SK-N-MC (cell line): ENCODE data around the gene SLC1A5.

Experiments
- DNase-seq: peaks from one replicate; pipeline ENCODE4 v3.0.0-alpha.2; 2011; ENCODE audit warnings: low read depth, low spot score
- H3K27ac ChIP-seq: fragments of 200-600 bp; sonication (generic); 2 replicates; pipeline ENCODE4 v1.5.1; 2016; ENCODE audit warnings: mixed run types
- H3K36me3 ChIP-seq: fragments of 200-600 bp; sonication (generic); 2 replicates; pipeline ENCODE4 v1.6.1; 2017; ENCODE audit warnings: antibody characterized with exemption, low read length, mixed read lengths; ENCODE audit not compliant: insufficient read depth
- H3K4me3 ChIP-seq: fragments of 200-600 bp; sonication (generic); 2 replicates; pipeline ENCODE4 v1.5.1; 2016
- H3K9ac ChIP-seq: fragments of 200-600 bp; sonication (generic); 2 replicates; pipeline ENCODE4 v1.8.0; 2017; ENCODE audit warnings: mixed run types, mixed read lengths; ENCODE audit not compliant: insufficient read length
- H3K9me3 ChIP-seq: fragments of 200-600 bp; sonication (generic); 2 replicates; pipeline ENCODE4 v1.6.1; 2017; ENCODE audit warnings: low read depth, mild to moderate bottlenecking, antibody characterized with exemption, low read length, moderate library complexity, mixed read lengths
- EZH2 ChIP-seq: fragments of 200-600 bp; sonication (generic); IDR thresholded peaks from one replicate; pipeline ENCODE4 v1.6.1; 2017; ENCODE audit warnings: antibody characterized with exemption
- FOXP2 ChIP-seq: optimal IDR thresholded peaks from 2 replicates; pipeline ENCODE3; 2011; ENCODE audit warnings: mild to moderate bottlenecking, moderate library complexity; ENCODE audit not compliant: insufficient read depth; ENCODE audit errors: extremely low read length, control extremely low read depth
- POLR2AphosphoS5 ChIP-seq: IDR thresholded peaks from 2 replicates; pipeline ENCODE4 v1.6.1; 2012; ENCODE audit warnings: mild to moderate bottlenecking, low read depth, low read length, borderline replicate concordance

The SLC1A5 gene

DNA sequence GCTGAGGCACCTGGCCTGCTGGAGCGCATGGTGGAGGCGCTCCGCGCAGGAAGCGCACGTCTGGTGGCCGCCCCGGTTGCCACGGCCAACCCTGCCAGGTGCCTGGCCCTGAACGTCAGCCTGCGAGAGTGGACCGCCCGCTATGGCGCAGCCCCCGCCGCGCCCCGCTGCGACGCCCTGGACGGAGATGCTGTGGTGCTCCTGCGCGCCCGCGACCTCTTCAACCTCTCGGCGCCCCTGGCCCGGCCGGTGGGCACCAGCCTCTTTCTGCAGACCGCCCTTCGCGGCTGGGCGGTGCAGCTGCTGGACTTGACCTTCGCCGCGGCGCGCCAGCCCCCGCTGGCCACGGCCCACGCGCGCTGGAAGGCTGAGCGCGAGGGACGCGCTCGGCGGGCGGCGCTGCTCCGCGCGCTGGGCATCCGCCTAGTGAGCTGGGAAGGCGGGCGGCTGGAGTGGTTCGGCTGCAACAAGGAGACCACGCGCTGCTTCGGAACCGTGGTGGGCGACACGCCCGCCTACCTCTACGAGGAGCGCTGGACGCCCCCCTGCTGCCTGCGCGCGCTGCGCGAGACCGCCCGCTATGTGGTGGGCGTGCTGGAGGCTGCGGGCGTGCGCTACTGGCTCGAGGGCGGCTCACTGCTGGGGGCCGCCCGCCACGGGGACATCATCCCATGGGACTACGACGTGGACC, 32.4 kb downstream of the SLC1A5 start:
- TF ChIP-seq POLR2AphosphoS5 (no peak), EZH2 (no peak), FOXP2 (no peak)
- Histone ChIP-seq H3K4me3 (no peak overlapping the region), H3K9ac (no peak overlapping the region), H3K36me3 (no peaks in the 10 kb centered on the region), H3K27ac (no peak overlapping the region), H3K9me3 (no peaks in the 10 kb centered on the region)
- DNase-seq, result no peak

DNA sequence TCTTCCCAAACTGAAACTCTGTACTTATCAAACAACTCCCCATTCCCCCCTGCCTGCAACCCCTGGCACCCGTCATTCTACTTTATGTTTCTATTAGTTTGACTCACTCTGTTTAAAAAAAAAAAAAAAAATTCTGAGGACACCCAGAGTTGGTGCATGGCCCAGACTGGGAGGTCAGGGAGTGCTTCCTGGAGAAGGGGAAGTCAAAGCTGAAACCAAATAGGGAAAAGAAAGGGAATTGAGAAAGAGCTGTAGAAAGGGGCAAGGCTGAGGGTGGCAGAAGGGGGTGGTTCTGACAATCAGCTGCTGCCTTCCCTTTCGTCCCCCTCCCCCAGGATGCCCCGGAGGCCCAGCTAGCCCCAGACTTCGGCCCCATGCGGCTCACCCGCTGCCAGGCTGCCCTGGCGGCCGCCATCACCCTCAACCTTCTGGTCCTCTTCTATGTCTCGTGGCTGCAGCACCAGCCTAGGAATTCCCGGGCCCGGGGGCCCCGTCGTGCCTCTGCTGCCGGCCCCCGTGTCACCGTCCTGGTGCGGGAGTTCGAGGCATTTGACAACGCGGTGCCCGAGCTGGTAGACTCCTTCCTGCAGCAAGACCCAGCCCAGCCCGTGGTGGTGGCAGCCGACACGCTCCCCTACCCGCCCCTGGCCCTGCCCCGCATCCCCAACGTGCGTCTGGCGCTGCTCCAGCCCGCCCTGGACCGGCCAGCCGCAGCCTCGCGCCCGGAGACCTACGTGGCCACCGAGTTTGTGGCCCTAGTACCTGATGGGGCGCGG, 33.1 kb downstream of the SLC1A5 start:
- no peak overlapping the region for H3K9ac ChIP-seq
- H3K4me3 ChIP-seq, result no peak overlapping the region
- DNase-seq, result no peak
- H3K9me3 ChIP-seq, result no peaks in the 10 kb centered on the region
- TF ChIP-seq POLR2AphosphoS5, result no peak
- TF ChIP-seq FOXP2, result no peak
- H3K27ac ChIP-seq, result no peak overlapping the region
- H3K36me3 ChIP-seq, result no peaks in the 10 kb centered on the region

DNA sequence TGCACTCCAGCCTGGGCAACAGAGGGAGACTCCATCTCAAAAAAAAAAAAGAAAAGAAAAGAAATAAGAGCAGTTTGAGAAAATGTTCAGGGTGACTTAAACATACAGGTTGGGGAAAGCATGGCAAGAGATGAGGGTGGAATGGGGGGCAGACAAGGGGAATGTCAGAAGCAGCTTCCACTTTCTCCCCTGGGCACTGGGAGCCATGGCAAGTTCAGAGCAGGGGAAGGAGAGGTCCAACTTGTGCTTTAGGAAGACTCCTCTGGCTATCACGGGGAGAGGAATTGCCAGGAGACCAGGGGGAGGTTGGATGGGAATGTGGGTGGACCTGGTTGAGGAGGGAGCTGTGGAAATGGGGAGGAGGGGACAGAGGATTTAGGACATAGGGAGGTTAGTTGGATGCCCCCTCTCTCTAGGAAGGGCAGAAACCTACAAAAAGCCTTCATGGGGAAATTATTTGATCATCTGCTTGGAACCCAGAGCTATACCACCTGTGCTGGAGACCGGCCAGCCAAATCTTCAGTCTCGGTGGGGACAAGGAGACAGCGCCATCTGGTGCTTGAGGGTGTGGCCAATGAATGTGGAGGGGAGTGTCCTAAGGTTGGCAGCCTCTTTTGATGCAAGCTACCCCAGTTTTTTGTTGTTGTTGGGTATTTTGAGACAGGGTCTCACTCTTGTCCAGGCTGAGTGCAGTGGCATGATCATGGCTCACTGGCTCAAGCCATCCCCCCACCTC, 34.8 kb downstream of the SLC1A5 start:
- Histone ChIP-seq H3K9ac (no peak overlapping the region), H3K9me3 (no peaks in the 10 kb centered on the region), H3K27ac (no peak overlapping the region), H3K4me3 (no peak overlapping the region), H3K36me3 (no peaks in the 10 kb centered on the region)
- DNase-seq, result no peak
- TF ChIP-seq FOXP2 (no peak), POLR2AphosphoS5 (no peak), EZH2 (no peak)

DNA sequence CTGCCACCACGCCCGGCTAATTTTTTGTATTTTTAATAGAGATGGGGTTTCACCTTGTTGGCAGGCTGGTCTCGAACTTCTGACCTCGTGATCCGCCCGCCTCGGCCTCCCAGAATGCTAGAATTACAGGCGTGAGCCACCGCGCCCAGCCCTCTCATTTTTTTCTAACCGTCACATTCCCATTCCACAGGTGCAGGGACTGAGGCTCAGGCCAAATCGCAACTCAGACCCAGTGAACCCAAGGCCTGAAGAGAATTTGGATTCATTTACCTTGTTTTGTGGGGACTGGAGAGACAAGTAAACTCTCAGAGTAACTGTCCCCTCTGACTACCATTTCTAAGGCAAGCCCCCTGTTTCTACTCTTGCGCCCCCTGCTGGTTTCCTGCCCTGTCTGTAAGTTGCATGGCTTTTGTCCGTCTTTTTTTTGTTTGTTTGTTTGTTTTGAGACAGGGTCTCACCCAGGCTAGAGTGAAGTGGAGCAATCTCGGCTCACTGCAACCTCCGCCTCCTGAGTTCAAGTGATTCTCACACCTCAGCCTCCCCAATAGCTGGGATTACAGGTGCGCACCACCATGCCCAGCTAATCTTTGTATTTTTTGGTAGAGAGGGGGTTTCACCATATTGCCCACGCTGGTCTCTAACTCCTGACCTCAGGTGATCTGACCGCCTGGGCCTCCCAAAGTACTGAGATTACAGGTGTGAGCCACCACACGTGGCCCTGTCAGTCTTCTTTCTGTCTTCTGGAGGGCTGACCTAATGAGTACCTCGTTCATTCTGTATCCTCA, 39.9 kb downstream of the SLC1A5 start:
- Histone ChIP-seq H3K36me3 (no peaks in the 10 kb centered on the region), H3K4me3 (no peak overlapping the region), H3K27ac (no peak overlapping the region), H3K9me3 (no peaks in the 10 kb centered on the region), H3K9ac (no peak overlapping the region)
- DNase-seq, result peak; percentile 42
- no peak for TF ChIP-seq FOXP2
- TF ChIP-seq EZH2, result no peak
- TF ChIP-seq POLR2AphosphoS5, result no peak

DNA sequence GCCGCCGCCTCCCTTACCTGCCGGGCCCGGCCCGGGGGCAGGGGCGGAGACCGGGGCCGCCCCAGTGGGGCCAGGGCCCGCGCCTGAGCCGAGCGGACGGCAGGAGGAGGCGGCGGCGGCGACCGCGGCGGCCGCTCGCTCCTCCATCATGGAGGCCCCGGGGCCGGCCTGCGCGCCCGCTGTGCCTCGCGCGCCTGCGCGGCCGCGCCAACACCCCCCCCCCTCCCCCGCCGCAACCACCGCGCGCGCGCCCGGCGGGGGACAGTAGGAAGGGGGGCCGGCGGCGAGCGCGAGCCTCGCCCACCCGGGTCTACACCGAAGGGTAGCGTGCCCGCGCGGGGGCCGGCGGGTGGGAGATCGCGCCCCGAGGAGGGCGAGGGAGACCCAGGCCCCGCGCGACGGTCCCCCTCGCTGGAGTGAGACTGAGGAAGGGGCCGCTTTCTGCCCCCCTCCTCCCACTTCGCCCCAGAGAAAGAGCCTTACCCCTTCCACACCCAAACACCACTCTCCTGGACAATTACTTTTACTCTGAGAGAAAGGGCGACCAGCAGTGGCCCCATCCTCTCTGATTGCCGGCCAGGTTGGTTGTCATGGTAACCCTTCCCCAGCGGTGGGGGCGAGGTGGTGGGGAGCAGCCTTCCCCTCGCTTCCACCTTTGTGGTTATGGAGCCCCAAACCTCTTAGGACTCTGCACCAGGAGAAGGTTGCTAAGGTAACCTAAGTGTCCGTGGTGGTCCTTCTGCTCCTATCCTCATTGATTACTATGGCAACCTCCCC, 41.9 kb downstream of the SLC1A5 start, which contains the start of gene STRN4:
STRN4 (minus strand) TSS at position 170 of the 777 bp plus-strand sequence; CDS start at position 150, 20 bp downstream.
- Histone ChIP-seq H3K27ac (peak within 1 kb of the TSS; percentile 83), H3K4me3 (peak within 1 kb of the TSS; percentile 90), H3K36me3 (peaks cover 9% of the 10 kb centered on the region), H3K9ac (peak within 1 kb of the TSS; percentile 93), H3K9me3 (no peaks in the 10 kb centered on the region)
- TF ChIP-seq EZH2, result no peak
- no peak for TF ChIP-seq FOXP2
- TF ChIP-seq POLR2AphosphoS5, result no peak
- no peak for DNase-seq

DNA sequence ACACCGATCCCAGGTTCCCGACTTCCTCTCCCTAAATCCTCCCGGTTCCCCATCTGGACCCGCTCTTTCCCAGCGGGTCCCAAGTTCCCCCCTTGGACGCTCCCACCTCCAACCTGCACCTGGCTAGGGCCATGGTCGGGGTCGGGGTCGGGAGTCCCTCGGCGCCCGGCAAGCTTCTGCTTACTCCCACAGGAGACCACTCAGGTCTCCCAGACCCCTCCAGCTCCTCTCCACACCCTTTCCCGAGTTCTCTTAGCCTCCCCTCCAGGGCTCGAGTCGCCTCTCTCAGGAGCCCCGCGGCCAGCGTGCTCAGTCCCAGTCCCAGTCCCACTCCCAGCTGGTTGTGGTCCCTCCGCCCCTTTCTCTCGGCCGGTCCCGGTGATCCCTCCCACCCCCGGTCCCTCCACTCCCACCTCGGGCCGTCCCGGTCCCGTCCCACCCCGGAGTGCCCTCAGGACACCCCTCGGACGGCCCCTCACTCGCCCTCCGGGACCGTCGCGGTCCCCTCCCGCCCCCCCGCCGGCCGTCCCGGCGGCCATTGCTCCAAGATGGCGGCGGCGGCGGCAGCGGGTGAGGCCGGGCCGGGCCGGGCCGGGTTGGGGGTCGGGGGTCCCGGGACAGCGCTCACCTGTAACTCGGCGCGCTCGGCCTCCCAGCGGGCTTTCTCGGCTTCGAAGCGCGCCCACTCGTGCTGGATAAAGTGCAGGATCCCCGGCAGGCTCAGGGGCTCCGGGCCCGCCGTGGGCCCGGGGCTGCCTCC, 42.7 kb downstream of the SLC1A5 start, which contains the start of gene FKRP:
FKRP (plus strand) TSS at position 537 of the 760 bp plus-strand sequence. CDS start 9,394 bp downstream, outside the sequence.
- Histone ChIP-seq H3K27ac (peak within 1 kb of the TSS; percentile 83), H3K9me3 (no peaks in the 10 kb centered on the region), H3K9ac (peak within 1 kb of the TSS; percentile 93), H3K4me3 (peak within 1 kb of the TSS; percentile 90), H3K36me3 (peaks cover 9% of the 10 kb centered on the region)
- peak; percentile 14; the same call in 1 of the 2 replicates for TF ChIP-seq POLR2AphosphoS5
- no peak for TF ChIP-seq EZH2
- no peak for TF ChIP-seq FOXP2
- no peak for DNase-seq
